Measurements from ENCODE around the gene FCER2.
A peak's percentile ranks its signal among the peaks of the same experiment; 100 is the strongest.

Gene FCER2

DNA sequence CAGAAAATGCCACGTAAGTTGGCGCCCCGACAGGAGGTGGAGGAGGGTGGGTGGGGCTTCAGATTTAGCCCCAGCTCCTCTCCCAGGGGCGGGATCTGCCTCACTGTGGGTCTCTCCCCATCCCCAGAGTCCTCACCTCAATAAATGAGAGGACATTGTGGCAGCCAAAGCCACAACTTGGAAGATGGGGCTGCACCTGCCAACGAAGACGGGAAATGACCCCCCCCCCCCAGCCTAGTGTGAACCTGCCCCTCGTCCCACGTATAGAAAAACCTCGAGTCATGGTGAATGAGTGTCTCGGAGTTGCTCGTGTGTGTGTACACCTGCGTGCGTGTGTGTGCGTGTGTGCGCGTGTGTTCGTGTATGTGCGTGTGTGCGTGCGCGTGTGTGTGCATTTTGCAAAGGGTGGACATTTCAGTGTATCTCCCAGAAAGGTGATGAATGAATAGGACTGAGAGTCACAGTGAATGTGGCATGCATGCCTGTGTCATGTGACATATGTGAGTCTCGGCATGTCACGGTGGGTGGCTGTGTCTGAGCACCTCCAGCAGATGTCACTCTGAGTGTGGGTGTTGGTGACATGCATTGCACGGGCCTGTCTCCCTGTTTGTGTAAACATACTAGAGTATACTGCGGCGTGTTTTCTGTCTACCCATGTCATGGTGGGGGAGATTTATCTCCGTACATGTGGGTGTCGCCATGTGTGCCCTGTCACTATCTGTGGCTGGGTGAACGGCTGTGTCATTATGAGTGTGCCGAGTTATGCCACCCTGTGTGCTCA lies 22.8 kb downstream of the FCER2 start:
- Mint-ChIP-seq H3K4me1 (peaks cover 65% of the 10 kb centered on the region), H3K36me3 (peaks cover 37% of the 10 kb centered on the region), H3K9me3 (no peaks in the 10 kb centered on the region), H3K4me3 (peak overlapping the region; percentile 90), H3K27ac (peak overlapping the region; percentile 35)
- DNase-seq (ENCODE audit: low spot score in 2 of 2) = peak; percentile 14 to 63
- peak; percentile 82 for ATAC-seq

DNA sequence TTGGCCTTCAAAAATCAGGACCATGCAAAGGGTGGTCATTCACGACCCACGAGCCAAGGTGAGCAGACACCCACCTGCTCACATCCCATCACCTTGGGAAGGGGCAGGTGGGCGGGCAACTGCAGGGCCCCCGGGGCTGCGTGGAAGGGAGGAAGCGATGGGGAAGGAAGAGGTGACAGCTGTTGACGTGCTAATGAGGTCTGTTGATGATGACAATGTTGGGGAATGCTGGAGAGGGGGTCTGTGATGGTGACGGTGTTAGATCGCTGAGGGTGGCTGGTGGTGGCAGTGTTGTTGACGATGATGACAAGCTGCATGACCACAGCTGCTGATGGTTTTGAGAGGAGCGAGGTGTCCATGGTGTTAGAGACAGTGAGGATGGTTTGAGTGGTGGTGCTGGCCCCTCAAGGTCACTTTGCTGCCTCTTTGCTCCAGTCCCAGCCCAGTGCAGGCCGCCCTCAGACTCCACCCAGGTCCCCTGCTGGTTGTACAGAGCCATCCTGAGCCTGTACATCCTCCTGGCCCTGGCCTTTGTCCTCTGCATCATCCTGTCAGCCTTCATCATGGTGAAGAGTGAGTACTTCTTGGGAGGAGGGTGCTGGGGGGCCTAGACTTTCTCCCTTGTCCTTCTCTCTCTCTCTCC lies 24.1 kb downstream of the FCER2 start:
- ATAC-seq (no peak), DNase-seq (ENCODE audit: low spot score in 2 of 2) (no peak)
- no peaks in the 10 kb centered on the region for H3K9me3 Mint-ChIP-seq
- peak overlapping the region; percentile 43 for H3K27ac Mint-ChIP-seq
- peak overlapping the region; percentile 40 for H3K4me3 Mint-ChIP-seq
- peaks cover 64% of the 10 kb centered on the region for H3K4me1 Mint-ChIP-seq
- peaks cover 23% of the 10 kb centered on the region for H3K36me3 Mint-ChIP-seq

DNA sequence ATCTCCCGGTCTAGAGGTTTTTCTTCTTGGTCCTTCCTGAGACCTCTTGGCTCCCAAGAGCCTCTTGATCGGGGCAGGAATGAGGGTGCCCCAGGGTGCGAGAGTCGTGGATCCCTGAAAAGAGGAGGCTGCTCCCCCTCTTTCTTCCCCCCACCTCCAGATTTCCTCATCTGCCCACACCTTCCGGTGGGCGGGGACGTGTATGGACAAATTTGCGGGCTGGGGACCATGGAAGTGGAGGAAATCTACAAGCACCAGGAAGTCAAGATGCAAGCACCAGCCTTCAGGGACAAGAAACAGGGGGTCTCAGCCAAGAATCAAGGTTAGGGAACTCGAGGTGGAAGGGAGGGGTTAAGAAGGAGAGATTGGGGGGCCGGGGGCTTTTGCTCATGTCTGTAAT lies 25.1 kb downstream of the FCER2 start, which contains the start of gene MCEMP1:
MCEMP1 (plus strand) TSS at position 237 of the 400 bp plus-strand sequence; CDS start at position 268, 31 bp downstream.
- H3K4me3 Mint-ChIP-seq = no peak within 1 kb of the TSS
- no peaks in the 10 kb centered on the region for H3K9me3 Mint-ChIP-seq
- peaks cover 16% of the 10 kb centered on the region for H3K36me3 Mint-ChIP-seq
- ATAC-seq (no peak), DNase-seq (ENCODE audit: low spot score in 2 of 2) (no peak)
- H3K4me1 Mint-ChIP-seq = peaks cover 58% of the 10 kb centered on the region
- H3K27ac Mint-ChIP-seq = peak within 1 kb of the TSS; percentile 43

DNA sequence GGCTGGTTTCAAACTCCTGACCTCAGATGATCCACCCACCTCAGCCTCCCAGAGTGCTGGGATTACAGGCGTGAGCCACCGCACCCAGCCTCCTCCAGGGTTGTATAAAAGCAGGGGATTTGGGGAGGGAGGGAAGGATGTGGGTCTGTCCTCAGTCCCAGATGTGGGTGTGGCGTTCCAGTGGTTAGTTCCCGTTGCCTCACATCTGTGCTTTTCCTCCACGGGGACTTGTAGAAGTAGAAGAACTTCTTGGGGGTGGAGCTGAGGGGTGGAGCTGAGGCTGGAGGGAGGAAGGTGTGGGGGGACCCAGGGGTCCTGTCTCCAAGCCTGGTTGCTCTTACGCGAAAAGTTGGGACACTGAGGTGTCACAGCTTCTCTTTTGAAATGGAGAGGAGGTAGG lies 25.6 kb downstream of the FCER2 start:
- DNase-seq (ENCODE audit: low spot score in 2 of 2) = no peak
- Mint-ChIP-seq H3K36me3 (peaks cover 12% of the 10 kb centered on the region), H3K27ac (no peak overlapping the region), H3K4me1 (peaks cover 53% of the 10 kb centered on the region), H3K4me3 (no peak overlapping the region), H3K9me3 (no peaks in the 10 kb centered on the region)
- ATAC-seq = no peak

DNA sequence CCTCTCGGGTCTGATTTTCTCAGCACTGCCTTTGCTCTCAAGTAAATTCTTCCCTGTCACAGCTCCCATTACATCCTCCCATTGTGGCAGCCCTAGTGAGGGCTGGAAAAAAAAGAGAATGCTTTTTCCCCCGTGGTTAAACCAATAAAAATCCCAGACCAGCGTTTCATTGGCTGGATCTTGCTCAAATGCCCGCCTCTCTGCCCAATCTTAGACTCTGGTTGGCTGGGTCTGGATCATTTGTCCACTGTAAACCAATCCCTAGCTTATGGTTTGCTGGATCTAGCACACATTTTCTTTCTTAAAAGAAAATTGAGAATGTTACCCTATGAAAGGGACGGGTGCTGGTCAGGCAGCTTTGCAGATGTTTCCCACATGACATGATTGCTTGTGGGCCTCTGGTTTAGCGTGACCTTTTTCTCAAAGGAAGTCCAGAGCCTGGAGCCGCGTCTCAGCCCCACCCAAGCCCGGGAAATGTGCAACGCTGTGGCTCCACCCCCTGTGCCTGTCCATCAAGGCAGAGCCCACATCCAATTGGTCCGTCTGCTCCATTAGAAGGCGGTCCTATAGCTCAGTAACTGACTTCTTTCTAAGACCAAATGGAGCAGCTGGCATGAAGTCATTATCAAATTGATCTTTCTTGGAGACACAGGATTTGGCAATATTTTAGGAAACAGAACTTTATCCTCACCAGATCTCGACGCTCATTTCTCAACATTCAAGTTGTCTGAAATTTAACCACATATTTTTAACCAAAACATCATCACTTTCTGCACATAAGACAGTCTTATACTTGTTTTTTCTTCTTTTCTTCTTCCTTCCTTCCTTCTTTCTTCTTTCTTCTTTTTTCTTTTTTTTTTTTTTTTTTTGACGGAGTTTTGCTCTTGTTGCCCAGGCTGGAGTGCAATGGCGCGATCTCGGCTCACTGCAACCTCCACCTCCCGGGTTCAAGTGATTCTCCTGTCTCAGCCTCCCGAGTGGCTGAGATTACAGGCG lies 27.6 kb downstream of the FCER2 start:
- DNase-seq (ENCODE audit: low spot score in 2 of 2) (no peak), ATAC-seq (no peak)
- Mint-ChIP-seq H3K36me3 (peaks cover 5% of the 10 kb centered on the region), H3K27ac (no peak overlapping the region), H3K4me1 (peaks cover 55% of the 10 kb centered on the region), H3K4me3 (no peak overlapping the region), H3K9me3 (no peaks in the 10 kb centered on the region)

DNA sequence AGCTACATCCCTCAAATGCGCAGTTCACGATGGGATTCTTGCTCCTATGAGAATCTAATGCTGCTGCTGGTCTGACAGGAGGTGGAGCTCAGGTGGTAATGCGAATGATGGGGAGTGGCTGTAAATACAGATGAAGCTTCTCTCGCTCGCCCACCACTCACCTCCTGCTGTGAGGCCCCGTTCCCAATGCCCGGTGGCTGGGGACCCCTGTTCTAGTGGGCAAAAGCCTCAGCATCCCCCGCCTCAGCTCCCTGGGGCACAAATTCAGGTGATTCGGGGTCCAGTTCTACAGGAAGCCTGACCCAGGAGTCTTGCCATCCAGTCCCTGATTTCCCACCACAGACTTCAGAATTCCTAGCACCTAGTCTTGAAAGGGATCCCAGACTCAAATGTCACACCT lies 29.4 kb downstream of the FCER2 start:
- no peak overlapping the region for H3K27ac Mint-ChIP-seq
- DNase-seq (ENCODE audit: low spot score in 2 of 2) (no peak), ATAC-seq (no peak)
- H3K4me3 Mint-ChIP-seq = no peak overlapping the region
- peaks cover 43% of the 10 kb centered on the region for H3K4me1 Mint-ChIP-seq
- no peaks in the 10 kb centered on the region for H3K36me3 Mint-ChIP-seq
- no peaks in the 10 kb centered on the region for H3K9me3 Mint-ChIP-seq

DNA sequence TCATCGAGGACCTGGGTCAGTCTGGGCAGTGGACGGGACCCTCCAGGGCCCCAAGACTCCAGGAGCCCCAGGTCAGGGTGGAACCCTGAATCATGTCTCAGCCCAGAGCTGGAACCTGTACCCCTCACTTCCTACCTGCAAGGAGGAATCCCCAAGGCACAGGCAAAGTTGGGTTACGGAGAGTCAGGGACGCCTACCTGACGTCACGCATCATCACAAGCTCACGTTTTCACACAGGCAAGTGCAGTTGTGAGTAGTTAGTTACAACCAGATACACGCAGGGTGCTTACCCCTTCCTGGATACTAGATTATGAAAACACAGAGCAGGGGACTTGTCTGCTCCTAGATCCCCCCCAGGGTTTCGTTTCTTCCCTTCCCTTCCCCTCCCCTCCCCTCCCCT lies 31.1 kb downstream of the FCER2 start:
- peaks cover 27% of the 10 kb centered on the region for H3K4me1 Mint-ChIP-seq
- no peaks in the 10 kb centered on the region for H3K9me3 Mint-ChIP-seq
- H3K36me3 Mint-ChIP-seq = no peaks in the 10 kb centered on the region
- no peak for DNase-seq (ENCODE audit: low spot score in 2 of 2)
- H3K4me3 Mint-ChIP-seq = peak overlapping the region; percentile 44
- ATAC-seq = no peak
- H3K27ac Mint-ChIP-seq = no peak overlapping the region

DNA sequence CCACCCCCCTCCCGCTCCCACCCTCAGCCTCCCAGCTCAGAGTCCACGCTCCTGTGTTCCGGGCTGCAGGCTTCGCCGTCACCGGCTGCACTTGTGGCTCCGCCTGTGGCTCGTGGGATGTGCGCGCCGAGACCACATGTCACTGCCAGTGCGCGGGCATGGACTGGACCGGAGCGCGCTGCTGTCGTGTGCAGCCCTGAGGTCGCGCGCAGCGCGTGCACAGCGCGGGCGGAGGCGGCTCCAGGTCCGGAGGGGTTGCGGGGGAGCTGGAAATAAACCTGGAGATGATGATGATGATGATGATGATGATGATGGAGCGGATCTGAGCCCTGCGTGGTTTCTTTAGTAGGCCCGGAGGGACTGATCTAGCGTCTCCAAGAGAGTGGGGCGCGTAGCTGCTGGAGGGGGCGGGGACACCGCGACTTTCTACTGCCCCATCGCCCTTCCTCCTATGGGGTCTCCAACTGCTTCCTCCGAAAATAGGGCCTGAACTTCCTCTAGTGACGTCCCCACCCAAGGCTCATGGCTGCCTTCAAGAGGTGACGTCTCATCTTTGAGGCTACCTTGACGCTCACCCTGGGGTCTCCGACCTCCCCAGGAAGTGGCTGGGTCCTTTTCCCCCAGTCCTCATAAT lies 31.7 kb downstream of the FCER2 start:
- no peaks in the 10 kb centered on the region for H3K36me3 Mint-ChIP-seq
- H3K4me3 Mint-ChIP-seq = peak overlapping the region; percentile 44
- peak; percentile 48 for ATAC-seq
- DNase-seq (ENCODE audit: low spot score in 2 of 2) = no peak
- H3K27ac Mint-ChIP-seq = no peak overlapping the region
- H3K9me3 Mint-ChIP-seq = no peaks in the 10 kb centered on the region
- H3K4me1 Mint-ChIP-seq = peaks cover 25% of the 10 kb centered on the region

DNA sequence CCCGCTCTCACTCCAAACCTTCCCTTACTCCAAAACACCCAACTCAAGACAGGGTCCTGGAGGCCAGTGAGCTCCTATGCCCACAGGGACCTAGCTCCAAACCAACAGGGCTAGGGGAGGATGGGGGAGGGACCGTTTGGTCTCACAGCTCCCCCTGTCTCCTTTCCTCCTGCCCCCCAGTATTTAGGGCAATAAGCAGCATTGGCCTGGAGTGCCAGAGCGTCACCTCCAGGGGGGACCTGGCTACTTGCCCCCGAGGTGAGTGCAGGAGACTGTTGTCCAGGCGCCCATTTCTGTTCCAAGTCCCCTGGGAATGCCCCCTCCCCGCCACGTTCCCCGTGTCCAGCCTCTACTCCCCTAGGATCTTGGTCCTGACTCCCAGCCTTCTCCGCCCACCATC lies 32.3 kb downstream of the FCER2 start:
- Mint-ChIP-seq H3K36me3 (no peaks in the 10 kb centered on the region), H3K27ac (no peak overlapping the region), H3K4me3 (no peak overlapping the region), H3K4me1 (peaks cover 24% of the 10 kb centered on the region), H3K9me3 (no peaks in the 10 kb centered on the region)
- ATAC-seq (no peak), DNase-seq (ENCODE audit: low spot score in 2 of 2) (no peak)

DNA sequence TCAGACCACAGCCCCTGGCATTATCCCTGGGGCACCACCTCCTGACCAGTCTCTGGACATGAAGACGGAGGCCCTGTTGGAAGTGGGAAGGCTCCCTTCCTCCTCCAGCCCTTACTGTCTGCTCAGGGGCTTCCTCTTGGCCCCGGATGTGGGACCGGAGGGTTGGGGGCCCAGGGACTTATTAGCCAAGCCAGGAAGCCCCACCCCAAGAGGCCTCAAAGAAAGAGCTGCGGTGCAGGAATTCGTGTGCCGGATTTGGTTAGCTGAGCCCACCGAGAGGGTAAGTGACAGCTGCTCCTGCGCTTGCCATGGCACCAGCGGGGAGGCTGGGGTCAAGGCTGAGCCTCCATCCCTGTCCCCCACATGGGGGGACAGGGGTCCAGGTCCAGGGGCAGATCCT lies 33.1 kb downstream of the FCER2 start, which contains the start of gene RETN:
RETN (plus strand) TSS at position 208 of the 400 bp plus-strand sequence. CDS start 278 bp downstream, outside the sequence.
- ATAC-seq (no peak), DNase-seq (ENCODE audit: low spot score in 2 of 2) (no peak)
- Mint-ChIP-seq H3K4me1 (peaks cover 17% of the 10 kb centered on the region), H3K9me3 (no peaks in the 10 kb centered on the region), H3K4me3 (no peak within 1 kb of the TSS), H3K36me3 (no peaks in the 10 kb centered on the region), H3K27ac (no peak within 1 kb of the TSS)

DNA sequence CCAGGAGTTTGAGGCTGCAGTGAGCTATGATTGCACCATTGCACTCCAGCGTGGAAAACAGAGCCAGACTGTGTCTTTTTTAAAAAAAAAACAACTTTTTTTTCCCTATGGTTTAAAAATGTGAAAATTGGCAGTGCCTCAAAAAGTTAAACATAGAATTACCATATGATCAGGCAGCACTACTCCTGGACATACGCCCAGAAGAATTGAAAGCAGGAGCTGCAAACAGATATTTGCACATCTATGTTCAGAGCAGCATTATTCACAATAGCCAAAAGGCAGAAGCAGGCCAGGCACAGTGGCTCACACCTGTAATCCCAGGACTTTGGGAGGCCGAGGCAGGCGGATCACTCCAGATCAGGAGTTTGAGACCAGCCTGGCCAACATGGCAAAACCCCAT lies 36.9 kb downstream of the FCER2 start:
- DNase-seq (ENCODE audit: low spot score in 2 of 2) = no peak

DNA sequence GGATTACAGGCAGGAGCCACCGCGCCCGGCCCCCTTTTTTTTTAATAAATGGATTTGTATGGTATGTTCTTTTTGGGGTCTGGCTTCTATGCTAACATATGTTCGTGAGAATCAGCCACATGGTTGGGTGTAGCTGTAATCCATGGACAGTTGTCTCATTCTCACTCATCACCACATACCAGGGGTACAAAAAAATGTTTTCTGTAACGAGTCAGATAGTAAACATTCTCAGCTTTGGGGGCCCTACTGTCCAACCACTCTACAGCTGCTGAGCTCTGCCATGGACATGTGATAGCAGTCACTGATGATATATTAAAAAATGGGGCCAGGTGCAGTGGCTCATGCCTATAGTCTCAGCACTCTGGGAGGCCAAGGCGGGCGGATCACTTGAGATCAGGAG lies 38.2 kb downstream of the FCER2 start:
- Mint-ChIP-seq H3K27ac (no peak overlapping the region), H3K36me3 (no peaks in the 10 kb centered on the region), H3K4me3 (no peak overlapping the region), H3K4me1 (no peaks in the 10 kb centered on the region), H3K9me3 (no peaks in the 10 kb centered on the region)
- no peak for DNase-seq (ENCODE audit: low spot score in 2 of 2)
- ATAC-seq = no peak

More for the DNA sequence above, 36.9 kb downstream of the FCER2 start:
- ATAC-seq = no peak
- Mint-ChIP-seq H3K9me3 (no peaks in the 10 kb centered on the region), H3K4me1 (peaks cover 9% of the 10 kb centered on the region), H3K36me3 (no peaks in the 10 kb centered on the region), H3K4me3 (no peak overlapping the region), H3K27ac (no peak overlapping the region)

DNA sequence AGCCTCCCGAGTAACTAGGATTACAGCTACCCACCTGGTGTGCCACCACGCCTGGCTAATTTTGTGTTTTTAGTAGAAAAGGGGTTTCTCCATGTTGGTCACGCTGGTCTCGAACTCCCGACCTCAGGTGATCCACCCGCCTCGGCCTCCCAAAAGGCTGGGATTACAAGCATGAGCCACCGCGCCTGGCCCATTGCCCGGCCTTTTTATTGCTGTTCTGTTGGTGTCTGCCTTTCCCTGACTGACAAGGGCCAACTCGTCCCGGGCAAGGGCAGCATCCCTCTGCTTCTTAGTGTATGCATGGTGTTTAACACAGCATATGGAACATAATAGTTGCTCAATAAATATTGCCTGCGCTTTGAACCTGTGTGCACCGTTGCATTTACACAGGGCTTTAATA lies 39.3 kb downstream of the FCER2 start:
- DNase-seq (ENCODE audit: low spot score in 2 of 2) = no peak
- peaks cover 8% of the 10 kb centered on the region for H3K4me1 Mint-ChIP-seq
- no peak overlapping the region for H3K27ac Mint-ChIP-seq
- no peaks in the 10 kb centered on the region for H3K9me3 Mint-ChIP-seq
- H3K36me3 Mint-ChIP-seq = no peaks in the 10 kb centered on the region
- no peak overlapping the region for H3K4me3 Mint-ChIP-seq
- ATAC-seq = no peak

DNA sequence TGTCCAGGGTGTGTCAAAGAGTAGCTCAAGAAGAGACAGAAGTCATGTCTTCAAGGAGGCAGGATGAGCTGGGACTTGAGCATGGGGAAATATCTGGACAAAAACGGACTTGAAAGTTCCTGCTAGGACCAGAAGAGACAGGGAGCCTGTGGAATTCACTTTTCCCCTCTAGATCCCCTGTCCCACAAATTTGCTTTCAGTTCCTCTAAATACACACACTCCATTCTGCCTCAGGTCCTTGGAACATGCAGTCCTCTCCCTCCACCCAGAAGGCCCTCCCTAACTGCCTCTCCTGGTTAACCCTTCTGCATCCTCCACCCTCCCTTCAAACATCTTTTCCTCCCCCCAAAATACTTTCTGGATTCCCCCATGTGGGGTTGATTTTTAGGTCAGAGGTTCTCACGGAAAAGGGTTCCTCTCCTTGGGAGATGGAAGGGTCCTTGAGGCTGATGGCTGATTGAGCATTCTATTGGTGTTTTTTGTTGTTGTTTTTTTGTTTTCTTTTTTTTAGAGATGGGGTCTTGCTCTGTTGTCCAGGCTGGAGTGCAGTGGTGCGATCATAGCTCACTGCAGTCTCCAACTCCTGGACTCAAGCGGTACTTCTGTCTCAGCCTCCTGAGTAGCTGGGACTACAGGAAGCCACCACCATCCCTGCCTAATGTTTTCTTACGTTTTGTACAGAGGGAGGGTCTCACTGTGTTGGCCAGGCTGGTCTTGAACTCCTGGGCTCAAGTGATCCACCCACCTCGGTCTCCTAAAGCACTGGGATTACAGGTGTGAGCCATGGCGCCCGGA lies 40.0 kb downstream of the FCER2 start:
- Mint-ChIP-seq H3K27ac (no peak overlapping the region), H3K4me3 (no peak overlapping the region), H3K9me3 (no peaks in the 10 kb centered on the region), H3K36me3 (no peaks in the 10 kb centered on the region), H3K4me1 (peaks cover 13% of the 10 kb centered on the region)
- DNase-seq (ENCODE audit: low spot score in 2 of 2) (no peak), ATAC-seq (no peak)
